Astrocyte (in vitro differentiated cells and primary cell): Measurements from ENCODE around the gene MEST.

Source experiments
- EZH2 ChIP-seq: IDR thresholded peaks from 2 replicates; pipeline ENCODE4 v1.6.1; 2012; ENCODE audit warnings: mild to moderate bottlenecking, low read length, inconsistent platforms; ENCODE audit not compliant: insufficient read depth
- TF ChIP-seq, protein P1 (sequence below): IDR thresholded peaks from 2 replicates; pipeline ENCODE4 v1.5.1; 2011; ENCODE audit warnings: low read depth, mild to moderate bottlenecking, inconsistent platforms, low read length, moderate library complexity; ENCODE audit not compliant: insufficient read depth

GRCh38 chr7:130485734-130486113 lies 6.2 kb upstream of the MEST start:
- TF ChIP-seq, protein P1, sequence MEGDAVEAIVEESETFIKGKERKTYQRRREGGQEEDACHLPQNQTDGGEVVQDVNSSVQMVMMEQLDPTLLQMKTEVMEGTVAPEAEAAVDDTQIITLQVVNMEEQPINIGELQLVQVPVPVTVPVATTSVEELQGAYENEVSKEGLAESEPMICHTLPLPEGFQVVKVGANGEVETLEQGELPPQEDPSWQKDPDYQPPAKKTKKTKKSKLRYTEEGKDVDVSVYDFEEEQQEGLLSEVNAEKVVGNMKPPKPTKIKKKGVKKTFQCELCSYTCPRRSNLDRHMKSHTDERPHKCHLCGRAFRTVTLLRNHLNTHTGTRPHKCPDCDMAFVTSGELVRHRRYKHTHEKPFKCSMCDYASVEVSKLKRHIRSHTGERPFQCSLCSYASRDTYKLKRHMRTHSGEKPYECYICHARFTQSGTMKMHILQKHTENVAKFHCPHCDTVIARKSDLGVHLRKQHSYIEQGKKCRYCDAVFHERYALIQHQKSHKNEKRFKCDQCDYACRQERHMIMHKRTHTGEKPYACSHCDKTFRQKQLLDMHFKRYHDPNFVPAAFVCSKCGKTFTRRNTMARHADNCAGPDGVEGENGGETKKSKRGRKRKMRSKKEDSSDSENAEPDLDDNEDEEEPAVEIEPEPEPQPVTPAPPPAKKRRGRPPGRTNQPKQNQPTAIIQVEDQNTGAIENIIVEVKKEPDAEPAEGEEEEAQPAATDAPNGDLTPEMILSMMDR, result no peak
- no peak for TF ChIP-seq EZH2
